Fibroblast of villous mesenchyme (primary cell): ENCODE results near the gene NOL9. TPM values are rescaled to one million over a fixed set of nuclear protein-coding genes. Genes with fewer than 3 reads are reported as not detected.

Experiments used
- DNase-seq: peaks from one replicate; pipeline ENCODE4 v3.0.0-alpha.2; 2010; ENCODE audit warnings: low read depth
- H3K4me3 ChIP-seq: 2 replicates; pipeline ENCODE4 v1.5.1; 2011; ENCODE audit warnings: low read depth, mild to moderate bottlenecking, low read length
- CTCF ChIP-seq: IDR thresholded peaks from 2 replicates; pipeline ENCODE4 v1.5.1; 2012; ENCODE audit warnings: low read depth, mild to moderate bottlenecking, low read length; ENCODE audit not compliant: insufficient read depth
- total RNA-seq: library from RNA; depleted of rRNA; stranded (reverse); fragments of >200 nt; gene quantifications from 2 replicates; pipeline ENCODE4 v1.2.3, GENCODE V29; 2012

NOL9 gene
- total RNA-seq, 1 donor, result 39.3 TPM

DNA sequence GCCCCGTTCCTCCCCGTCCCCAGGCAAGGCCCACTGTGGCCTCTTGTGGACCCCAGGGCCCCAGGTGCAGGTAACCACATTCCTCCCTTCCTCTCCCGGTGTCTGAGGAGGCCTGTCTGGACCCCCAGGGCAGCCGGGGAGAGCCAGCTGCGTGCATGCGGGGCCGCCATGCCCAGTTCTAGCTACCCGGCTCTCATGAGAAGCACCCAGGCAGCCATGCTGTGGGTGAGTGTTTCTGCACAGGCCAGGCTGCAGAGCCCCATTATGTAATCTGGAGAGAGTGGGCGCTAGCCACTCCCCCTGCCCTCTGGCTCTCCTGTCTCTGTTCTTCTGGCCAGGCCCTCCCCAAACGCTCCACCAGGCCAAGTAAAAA, 44.4 kb downstream of the NOL9 start:
- no peak for TF ChIP-seq CTCF
- H3K4me3 ChIP-seq, result no peak overlapping the region
- DNase-seq, result no peak

- TF ChIP-seq CTCF, result no peak
- DNase-seq, result no peak
- no peak overlapping the region for H3K4me3 ChIP-seq
These were observed 44.9 kb downstream of the NOL9 start for GRCh38 chr1:6509220-6509918.

DNA sequence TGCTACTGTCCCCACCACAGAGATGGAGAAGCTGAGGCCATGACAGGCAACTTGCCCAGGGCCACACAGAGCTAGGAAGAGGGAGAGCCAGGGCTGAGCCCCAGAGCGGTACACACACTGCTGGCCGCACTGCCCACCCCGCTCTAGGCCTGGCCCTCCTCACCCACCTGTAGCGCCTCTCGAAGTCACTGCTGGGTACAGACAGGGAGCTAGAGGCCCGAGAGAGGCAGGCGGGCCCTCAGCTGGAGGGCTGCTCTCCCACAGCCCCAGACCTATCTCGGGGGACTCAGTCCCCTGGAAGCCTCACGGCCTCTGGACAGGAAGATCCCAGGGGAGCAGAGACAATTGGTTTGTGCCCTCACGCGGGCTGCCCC, 45.5 kb downstream of the NOL9 start:
- no peak for DNase-seq
- no peak overlapping the region for H3K4me3 ChIP-seq
- no peak for TF ChIP-seq CTCF

DNA sequence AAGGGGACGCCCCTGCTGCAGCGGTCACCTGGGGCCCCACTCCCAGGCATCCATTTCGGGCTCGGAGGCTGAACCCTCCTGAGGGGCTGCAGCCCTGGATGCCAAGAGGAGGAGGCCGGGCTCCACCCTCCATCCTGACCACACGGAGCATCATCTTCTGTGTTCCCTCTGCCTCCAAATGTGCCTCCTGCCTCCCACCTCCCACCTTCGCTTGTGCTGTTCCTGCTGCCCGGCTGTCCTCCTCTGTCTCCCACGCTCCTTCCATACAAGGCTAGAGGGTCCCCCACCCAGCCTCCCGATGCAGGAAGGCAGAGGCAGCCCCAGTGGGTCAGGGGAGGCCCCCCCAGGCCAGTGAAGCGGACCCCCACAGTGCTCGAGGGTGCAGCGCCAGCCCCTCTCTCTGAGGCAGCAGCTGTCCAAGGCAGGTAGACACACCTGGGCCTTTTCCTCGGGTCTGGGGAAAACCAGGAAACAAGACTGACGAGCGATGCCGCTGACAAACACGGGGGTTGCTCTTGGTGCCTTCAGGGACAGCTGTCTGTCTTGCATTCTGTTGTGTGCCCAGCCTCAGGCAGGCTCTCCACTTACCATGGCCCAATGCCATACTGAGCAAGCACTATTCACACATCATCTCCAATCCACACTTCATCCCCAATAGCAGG, 46.0 kb downstream of the NOL9 start:
- TF ChIP-seq CTCF, result no peak
- no peak overlapping the region for H3K4me3 ChIP-seq
- DNase-seq, result no peak

- no peak overlapping the region for H3K4me3 ChIP-seq
- no peak for DNase-seq
- no peak for TF ChIP-seq CTCF
These were observed 46.8 kb downstream of the NOL9 start for GRCh38 chr1:6507461-6507911.

GRCh38 chr1:6507037-6507428, 47.3 kb downstream of the NOL9 start:
- no peak for DNase-seq
- TF ChIP-seq CTCF, result no peak
- no peak overlapping the region for H3K4me3 ChIP-seq
